SK-N-SH treated with all-trans-retinoic acid at 6 μM for 48 hours (cell line): ENCODE measurements around the gene RAD51B.

Source experiments
- ARNTL ChIP-seq: fragments of 450-650 bp; formaldehyde crosslinking; IDR thresholded peaks from 2 replicates; pipeline ENCODE4 v1.5.0; 2020; ENCODE audit warnings: low read depth, mild to moderate bottlenecking, moderate library complexity, borderline replicate concordance
- CSDC2 ChIP-seq: fragments of 250-450 bp; sonication (Bioruptor Pico); IDR thresholded peaks from 2 replicates; pipeline ENCODE4 v1.5.0; 2020; ENCODE audit warnings: mild to moderate bottlenecking, moderate library complexity
- ESRRG ChIP-seq: fragments of 250-450 bp; sonication (Bioruptor Pico); IDR thresholded peaks from 2 replicates; pipeline ENCODE4 v1.6.1; 2021; ENCODE audit warnings: mild to moderate bottlenecking
- OSR1 ChIP-seq: fragments of 250-450 bp; sonication (Bioruptor Pico); IDR thresholded peaks from 2 replicates; pipeline ENCODE4 v1.8.0; 2022; ENCODE audit warnings: moderate library complexity, mild to moderate bottlenecking, inconsistent platforms
- RARB ChIP-seq: fragments of 250-450 bp; sonication (Bioruptor Pico); IDR thresholded peaks from 2 replicates; pipeline ENCODE4 v1.8.0; 2021; ENCODE audit warnings: mild to moderate bottlenecking, moderate library complexity
- SNAI2 ChIP-seq: fragments of 250-450 bp; sonication (Bioruptor Pico); IDR thresholded peaks from 2 replicates; pipeline ENCODE4 v1.5.0; 2020; ENCODE audit warnings: mild to moderate bottlenecking, moderate library complexity
- TCF4 ChIP-seq: fragments of 250-450 bp; sonication (Bioruptor Pico); IDR thresholded peaks from 2 replicates; pipeline ENCODE4 v1.8.0; 2021; ENCODE audit warnings: mild to moderate bottlenecking, moderate library complexity, borderline replicate concordance
- TOX ChIP-seq: fragments of 250-450 bp; sonication (Bioruptor Pico); IDR thresholded peaks from 2 replicates; pipeline ENCODE4 v1.8.0; 2021; ENCODE audit warnings: mild to moderate bottlenecking, moderate library complexity, borderline replicate concordance
- ZC3H10 ChIP-seq: fragments of 250-450 bp; sonication (Bioruptor Pico); IDR thresholded peaks from 2 replicates; pipeline ENCODE4 v1.5.1; 2021; ENCODE audit warnings: mild to moderate bottlenecking, moderate library complexity
- ZFP30 ChIP-seq: fragments of 450-650 bp; formaldehyde crosslinking; IDR thresholded peaks from 2 replicates; pipeline ENCODE4 v1.5.0; 2022; ENCODE audit warnings: mild to moderate bottlenecking, moderate library complexity
- ZNF70 ChIP-seq: fragments of 450-650 bp; formaldehyde crosslinking; IDR thresholded peaks from 2 replicates; pipeline ENCODE4 v1.5.0; 2020; ENCODE audit warnings: mild to moderate bottlenecking, moderate library complexity
- TF ChIP-seq, protein P1 (sequence below): fragments of 250-450 bp; sonication (Bioruptor Pico); IDR thresholded peaks from 2 replicates; pipeline ENCODE4 v1.5.1; 2020; ENCODE audit warnings: low read depth, mild to moderate bottlenecking, moderate library complexity
- TF ChIP-seq, protein P2 (sequence below): fragments of 250-450 bp; sonication (Bioruptor Pico); IDR thresholded peaks from 2 replicates; pipeline ENCODE4 v1.8.0; 2021; ENCODE audit warnings: low read depth, mild to moderate bottlenecking, moderate library complexity, borderline replicate concordance

DNA sequence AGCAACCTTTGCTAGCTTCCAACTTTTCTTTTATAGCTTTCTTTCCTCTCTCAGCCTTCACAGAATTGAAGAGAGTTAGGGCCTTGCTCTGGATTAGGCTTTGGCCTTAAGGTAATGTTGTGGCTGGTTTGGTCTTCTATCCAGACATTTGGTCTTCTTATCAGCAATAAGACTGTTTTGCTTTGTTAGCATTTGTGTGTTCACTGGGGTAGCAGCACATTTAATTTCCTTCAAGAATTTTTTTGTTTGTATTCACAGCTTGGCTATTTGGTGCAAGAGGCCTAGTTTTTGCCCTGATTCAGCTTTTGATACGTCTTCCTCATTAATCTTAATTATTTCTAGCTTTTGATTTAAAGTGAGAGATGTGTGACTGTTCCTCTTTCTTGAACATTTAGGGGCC, 130.8 kb downstream of the RAD51B start:
- no peak for TF ChIP-seq TCF4
- TF ChIP-seq TOX (CRISPR knock-in tag): no peak
- TF ChIP-seq CSDC2: no peak
- TF ChIP-seq RARB: no peak
- TF ChIP-seq SNAI2 (CRISPR knock-in tag): no peak
- TF ChIP-seq ARNTL (CRISPR knock-in tag): no peak
- TF ChIP-seq, protein P1, sequence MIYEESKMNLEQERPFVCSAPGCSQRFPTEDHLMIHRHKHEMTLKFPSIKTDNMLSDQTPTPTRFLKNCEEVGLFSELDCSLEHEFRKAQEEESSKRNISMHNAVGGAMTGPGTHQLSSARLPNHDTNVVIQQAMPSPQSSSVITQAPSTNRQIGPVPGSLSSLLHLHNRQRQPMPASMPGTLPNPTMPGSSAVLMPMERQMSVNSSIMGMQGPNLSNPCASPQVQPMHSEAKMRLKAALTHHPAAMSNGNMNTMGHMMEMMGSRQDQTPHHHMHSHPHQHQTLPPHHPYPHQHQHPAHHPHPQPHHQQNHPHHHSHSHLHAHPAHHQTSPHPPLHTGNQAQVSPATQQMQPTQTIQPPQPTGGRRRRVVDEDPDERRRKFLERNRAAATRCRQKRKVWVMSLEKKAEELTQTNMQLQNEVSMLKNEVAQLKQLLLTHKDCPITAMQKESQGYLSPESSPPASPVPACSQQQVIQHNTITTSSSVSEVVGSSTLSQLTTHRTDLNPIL (CRISPR knock-in tag): no peak
- TF ChIP-seq, protein P2, sequence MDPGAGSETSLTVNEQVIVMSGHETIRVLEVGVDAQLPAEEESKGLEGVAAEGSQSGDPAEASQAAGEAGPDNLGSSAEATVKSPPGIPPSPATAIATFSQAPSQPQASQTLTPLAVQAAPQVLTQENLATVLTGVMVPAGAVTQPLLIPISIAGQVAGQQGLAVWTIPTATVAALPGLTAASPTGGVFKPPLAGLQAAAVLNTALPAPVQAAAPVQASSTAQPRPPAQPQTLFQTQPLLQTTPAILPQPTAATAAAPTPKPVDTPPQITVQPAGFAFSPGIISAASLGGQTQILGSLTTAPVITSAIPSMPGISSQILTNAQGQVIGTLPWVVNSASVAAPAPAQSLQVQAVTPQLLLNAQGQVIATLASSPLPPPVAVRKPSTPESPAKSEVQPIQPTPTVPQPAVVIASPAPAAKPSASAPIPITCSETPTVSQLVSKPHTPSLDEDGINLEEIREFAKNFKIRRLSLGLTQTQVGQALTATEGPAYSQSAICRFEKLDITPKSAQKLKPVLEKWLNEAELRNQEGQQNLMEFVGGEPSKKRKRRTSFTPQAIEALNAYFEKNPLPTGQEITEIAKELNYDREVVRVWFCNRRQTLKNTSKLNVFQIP (CRISPR knock-in tag): no peak
- TF ChIP-seq ESRRG: no peak
- TF ChIP-seq OSR1 (CRISPR knock-in tag): no peak
- no peak for TF ChIP-seq ZC3H10 (CRISPR knock-in tag)
- no peak for TF ChIP-seq ZFP30 (CRISPR knock-in tag)
- TF ChIP-seq ZNF70 (CRISPR knock-in tag): no peak
